8988T (cell line): ENCODE measurements around the gene CYB5D1.
A peak's percentile ranks its signal among the peaks of the same experiment; 100 is the strongest.

Experiments used
- DNase-seq: peaks from one replicate; pipeline ENCODE4 v3.0.0; 2011

Gene CYB5D1

GRCh38 chr17:7833795-7834541 lies 23.8 kb upstream of the CYB5D1 start, which contains the start of gene KDM6B:
KDM6B (plus strand) TSS chr17:7834217; CDS start chr17:7845555, 11,338 bp downstream.
- peak; percentile 76 for DNase-seq

- no peak for DNase-seq
Measured at GRCh38 chr17:7834542-7834956, 23.3 kb upstream of the CYB5D1 start.

DNA sequence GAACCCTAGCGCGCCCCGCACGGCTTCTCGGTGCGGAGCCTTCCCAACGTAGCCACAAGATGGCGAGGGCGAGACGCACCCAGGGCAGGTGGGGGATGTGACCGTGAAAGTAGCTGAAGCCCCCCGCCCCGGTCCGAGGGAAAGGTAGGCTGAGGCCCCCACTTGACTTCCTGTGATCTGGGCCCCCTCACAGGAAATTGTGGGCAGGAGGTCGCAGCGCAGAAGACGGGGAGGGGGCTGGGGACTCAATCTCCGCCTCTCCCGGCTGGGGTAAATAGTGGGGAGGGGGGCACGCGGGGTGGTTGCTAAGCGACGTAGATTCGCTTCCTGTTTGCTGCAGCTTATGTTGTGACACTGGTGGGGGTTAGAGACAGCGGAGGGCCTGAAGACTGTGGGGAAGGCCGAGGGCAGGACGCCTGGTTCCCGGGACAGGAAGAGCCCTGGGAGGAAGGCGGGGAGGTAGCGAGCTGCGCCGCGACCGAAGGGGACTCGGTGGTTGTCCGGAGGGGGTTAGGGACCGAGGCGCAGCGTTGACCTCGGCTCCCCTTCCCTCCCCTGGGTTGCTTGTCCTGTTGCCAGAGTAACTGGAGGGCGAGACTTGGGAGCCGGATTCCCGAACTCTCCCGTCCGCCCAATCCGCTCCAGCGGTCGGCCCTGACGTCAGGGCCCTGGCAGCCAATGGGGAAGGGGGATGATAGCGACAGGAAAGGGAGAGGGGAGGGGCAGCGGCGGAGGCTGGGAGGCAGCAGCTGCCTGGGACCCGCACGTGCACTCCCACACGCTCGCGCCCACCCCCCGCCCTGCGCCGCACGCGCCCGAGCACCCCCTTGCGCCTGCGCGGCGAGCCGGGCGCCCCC lies 22.6 kb upstream of the CYB5D1 start:
- peak; percentile 78 for DNase-seq

DNA sequence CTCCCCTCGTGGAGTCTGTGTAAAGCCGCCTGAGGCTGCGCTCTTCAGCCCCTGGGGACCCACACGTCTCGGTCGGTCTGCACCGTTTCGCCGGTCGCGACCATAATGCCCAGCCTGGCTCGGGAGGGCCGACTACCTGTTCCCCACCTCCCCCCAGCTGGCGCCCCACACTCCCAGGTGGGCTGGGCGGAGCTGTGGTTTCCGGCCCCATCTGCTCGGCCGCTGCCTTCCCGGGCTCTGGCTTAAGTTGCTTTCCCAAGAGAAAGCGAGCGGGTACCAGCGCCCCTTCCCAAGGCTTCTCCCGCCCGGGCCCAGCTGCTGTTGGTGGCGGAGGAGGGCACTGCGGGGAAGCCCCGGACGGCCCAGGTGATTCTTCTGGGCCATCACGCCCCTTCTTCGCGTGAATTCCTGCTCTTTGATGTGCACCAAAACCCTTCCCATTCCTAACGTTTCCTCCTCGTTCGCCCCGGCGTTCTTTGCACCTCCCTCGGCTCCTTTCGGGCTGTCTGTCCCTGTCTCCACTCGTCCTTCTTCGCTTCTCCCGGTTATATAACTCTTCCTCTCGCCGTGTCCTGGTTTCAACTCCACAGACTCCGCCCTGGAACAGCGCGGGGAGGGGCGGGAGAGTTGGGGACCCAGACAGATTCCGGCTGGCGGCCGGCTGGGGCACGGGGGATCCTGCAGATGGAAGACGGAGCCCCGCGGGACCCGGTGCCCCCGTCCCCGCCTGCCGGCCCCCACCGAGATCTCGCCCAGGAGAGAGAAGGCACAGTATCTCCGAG lies 21.8 kb upstream of the CYB5D1 start:
- DNase-seq: no peak

GRCh38 chr17:7836596-7837407 lies 21.0 kb upstream of the CYB5D1 start:
- DNase-seq: peak; percentile 65

- no peak for DNase-seq
Measured at GRCh38 chr17:7837408-7838088, 20.3 kb upstream of the CYB5D1 start.

- no peak for DNase-seq
Measured at GRCh38 chr17:7838090-7839075, 19.4 kb upstream of the CYB5D1 start.

DNA sequence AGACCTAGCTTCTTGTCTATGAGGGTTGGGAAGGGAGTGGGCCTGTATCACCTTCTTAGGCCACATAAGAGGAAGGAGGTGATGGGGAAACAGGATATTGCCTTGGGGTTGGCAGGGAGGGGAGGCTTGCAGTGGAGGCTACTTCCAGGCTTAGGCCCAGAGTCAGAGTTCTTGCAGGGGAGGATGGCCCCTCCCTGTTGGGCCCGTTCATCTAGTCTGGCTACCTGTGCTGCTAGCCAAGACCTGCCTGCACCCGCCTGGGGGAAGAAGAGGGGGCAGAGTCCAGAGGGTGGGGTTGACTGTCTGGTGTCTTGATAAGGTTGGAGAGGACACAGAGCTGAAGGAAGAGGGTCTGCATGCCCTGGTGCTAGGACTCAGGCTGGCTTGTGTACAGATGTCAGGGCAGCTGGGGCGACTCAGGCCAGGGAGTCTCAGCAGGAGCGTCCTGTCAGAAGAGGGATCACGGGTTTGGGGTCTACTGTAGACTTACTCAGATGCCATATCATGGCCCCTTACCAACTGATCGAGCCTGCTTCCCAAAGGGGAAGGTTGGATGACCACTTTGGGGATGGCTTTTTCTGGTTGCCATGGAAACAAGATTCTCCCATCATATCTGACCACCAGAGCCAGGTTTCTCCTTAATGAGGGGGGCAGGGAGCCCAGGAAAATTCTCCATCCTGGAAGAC lies 18.5 kb upstream of the CYB5D1 start:
- no peak for DNase-seq

DNA sequence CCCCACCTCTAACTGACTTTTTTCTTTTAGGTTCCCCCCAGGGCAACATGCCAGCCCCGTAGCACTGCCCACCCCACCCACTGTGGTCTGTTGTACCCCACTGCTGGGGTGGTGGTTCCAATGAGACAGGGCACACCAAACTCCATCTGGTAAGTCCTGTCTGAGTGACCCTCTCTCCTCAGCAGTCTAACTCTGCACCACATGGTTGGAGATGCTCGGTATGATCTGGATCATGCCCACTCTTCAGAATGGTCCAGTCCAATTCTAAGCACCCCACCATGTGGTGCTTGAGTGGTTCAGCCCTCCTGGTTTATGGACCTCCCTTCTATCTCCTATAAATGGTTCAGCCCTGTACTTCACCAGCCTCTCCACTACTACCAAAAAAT lies 17.9 kb upstream of the CYB5D1 start:
- peak; percentile 57 for DNase-seq

- DNase-seq: no peak
Measured at GRCh38 chr17:7840441-7840840, 17.4 kb upstream of the CYB5D1 start.

DNA sequence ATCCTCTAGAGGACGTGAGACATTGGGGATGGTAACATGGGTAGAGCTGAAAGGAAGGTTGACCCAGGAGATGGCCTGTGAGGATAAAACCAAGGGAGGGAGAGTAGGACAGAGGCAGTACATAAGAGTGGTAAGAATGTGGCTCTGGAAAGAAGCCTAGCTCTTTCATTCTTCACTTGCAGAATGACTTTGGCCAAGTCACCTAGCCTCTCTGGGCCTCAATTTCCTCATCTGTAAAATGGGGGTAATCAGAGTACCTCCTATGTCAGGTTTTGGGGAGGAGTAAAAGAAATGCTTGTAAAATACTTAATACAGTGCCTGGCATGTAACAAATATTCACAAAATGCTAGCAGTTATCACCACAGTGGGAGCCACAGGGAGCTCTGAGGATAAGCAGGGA lies 16.9 kb upstream of the CYB5D1 start:
- no peak for DNase-seq

DNA sequence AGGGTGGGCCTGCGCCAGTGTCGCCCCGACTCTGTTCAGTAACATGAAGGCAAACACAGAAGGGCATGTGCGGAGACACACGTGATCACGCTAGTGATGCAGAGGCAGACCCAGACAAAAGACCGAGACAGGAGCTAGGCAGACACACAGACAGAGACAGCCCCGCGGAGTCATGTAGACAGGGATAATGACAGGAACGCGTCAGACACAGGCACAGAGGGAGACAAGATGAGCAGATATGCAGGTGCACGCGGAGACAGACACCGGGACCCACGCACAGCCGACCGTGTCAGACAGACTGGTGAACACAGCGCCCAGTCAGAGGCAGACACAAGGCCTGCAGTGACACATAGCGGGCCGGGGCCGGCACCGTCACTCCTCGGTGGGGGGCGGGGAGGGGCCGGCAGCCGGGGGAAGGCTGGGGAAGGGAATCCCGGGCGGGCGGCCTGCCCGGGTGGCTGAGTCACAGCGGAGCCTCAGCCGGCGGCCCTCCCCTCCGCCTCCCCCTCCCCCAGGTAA lies 16.3 kb upstream of the CYB5D1 start:
- DNase-seq: peak; percentile 74

- DNase-seq: peak; percentile 77
Measured at GRCh38 chr17:7841915-7842379, 15.9 kb upstream of the CYB5D1 start.

DNA sequence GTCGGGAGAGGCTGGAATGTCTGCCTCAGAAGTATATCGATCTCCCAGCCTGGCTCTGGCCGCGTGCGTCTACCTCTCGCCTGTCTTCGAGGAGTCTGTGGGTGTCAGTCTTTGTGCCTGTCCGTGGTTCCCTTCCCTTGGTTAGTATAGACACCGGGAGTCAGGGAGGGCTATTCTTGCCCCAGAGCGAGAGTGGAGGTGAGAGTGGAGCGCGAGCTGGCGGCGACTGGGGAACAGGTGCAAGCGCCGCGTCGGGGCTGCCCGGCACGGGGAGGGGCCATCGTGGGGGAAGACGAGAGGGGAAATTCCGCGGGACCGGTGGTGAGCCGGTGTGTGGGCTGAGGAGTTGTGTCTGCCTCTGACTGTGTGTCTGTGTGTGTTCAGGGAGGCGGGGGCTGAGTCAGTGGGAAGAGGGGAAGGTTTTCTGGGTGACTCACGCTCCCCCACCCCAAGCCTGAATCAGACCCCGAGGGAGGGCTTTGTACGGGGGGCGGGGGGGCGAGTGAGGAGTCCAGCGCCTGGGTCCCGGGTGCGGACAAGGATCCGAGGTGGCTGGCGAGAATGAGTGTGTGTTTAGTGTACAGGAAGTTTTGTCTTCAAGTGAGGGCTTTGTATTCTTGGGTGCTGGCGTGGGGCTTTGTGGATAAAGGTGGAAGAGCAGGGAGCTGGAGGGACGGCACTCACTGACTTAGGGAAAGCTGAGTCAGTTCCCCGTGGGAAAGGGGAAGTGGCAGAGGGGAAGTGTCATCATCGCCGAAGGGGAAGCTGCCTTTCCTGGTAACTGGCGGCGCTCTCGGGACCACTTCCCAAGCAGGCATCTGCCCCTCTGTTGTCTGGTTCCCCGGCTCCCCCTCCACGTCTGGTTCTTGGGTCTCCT lies 15.2 kb upstream of the CYB5D1 start:
- DNase-seq: peak; percentile 43

DNA sequence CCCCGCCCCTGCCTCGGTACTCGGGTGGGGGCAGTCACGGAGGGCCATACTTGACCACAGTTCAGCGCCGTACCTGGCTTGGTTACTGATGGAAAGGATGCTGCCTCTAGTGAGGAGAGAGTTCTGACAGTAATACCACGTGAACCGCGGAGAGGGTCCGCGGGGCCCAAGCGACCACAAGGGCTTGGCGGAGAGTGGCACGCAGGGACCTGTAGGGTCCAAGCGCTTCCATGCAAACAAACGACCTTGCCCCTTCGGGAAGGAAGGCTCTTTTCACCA lies 14.6 kb upstream of the CYB5D1 start:
- DNase-seq: no peak

- peak; percentile 72 for DNase-seq
Measured at GRCh38 chr17:7843536-7844291, 14.1 kb upstream of the CYB5D1 start.

DNA sequence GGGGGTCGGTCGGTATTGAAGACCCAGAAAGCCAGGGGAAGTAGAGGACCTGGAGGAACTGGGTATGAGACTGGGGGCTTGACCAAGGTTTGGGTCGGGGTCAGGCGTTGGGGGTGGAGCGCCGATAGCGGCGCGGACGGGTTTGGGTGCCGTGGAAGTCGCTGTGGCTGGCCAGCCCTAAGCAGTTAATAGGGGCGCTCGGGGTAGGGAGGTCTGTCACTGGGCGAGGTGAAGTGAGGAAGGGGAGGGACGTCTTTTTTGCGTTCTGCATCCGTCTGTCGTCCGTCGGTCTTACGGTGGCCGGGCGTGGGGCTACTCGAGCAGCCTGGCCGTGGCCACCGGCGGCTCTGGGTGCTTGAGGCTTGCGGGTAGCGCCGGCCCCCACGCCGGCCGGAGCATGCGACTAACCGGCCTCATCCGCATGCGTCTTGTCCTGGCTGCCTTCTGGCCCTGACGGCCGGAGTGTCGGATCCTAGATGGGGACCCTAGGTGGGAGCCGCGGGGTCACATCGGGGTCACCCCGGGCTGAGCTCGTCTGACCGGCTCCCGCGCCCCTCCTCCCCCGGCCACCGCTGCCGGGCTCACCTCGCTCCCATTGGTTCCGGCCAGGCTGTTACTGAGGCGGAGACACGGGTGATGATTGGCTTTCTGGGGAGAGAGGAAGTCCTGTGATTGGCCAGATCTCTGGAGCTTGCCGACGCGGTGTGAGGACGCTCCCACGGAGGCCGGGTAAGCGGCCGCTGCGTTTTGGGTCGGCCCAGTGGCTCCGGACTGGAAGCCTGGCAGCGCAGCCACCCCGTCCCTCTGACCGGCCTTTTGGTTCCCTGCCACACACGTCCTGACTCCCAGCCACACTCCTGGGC lies 13.3 kb upstream of the CYB5D1 start:
- DNase-seq: peak; percentile 85
